ENCODE results near the gene CACNA2D3.

The CACNA2D3 gene

DNA sequence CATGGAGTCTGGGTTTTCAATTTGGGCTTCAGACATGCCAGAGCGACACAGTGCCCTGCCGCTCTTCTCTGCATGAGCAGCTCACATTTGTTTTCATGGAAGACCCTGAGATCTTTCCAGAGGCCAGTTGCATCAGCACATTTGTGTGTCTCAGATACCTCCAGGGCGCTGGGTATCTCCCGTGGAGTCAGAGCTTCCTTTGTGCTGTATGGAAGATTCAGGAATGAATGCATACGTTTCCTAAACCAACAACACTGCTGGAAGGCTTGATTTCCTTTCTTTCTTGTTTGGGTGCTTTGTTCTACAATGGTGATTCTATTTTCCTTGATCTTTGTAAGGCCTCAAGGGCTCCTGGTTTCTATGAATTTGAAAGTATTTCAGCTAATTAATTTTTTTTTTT lies 106.5 kb downstream of the CACNA2D3 start:
- Histone ChIP-seq H3K9me3 (ENCODE audit: insufficient read depth, low read length) (no peaks in the 10 kb centered on the region), H3K27ac (ENCODE audit: low read depth, low read length) (no peak overlapping the region), H3K79me2 (ENCODE audit: insufficient read depth, low read length) (no peaks in the 10 kb centered on the region), H3K9ac (ENCODE audit: low read length) (no peak overlapping the region), H3K4me3 (ENCODE audit: insufficient read depth, low read length, poor library complexity, severe bottlenecking) (no peak overlapping the region), H3K9me2 (replicated peaks; ENCODE audit: insufficient read depth, low read length) (no peaks in the 10 kb centered on the region), H3K27me3 (ENCODE audit: low read length) (no peaks in the 10 kb centered on the region), H4K20me1 (ENCODE audit: low read depth, low read length) (no peaks in the 10 kb centered on the region), H3K36me3 (ENCODE audit: low read length) (no peaks in the 10 kb centered on the region), H2AFZ (ENCODE audit: low read depth, low read length, severe bottlenecking) (no peak overlapping the region), H3F3A (ENCODE audit: insufficient read depth) (no peaks in the 10 kb centered on the region), H3K4me2 (ENCODE audit: low read depth, low read length, poor library complexity, severe bottlenecking) (no peak overlapping the region)
- no peak for TF ChIP-seq EZH2phosphoT487 (conservative IDR thresholded peaks at IDR 0.05; ENCODE audit: low read length)
- TF ChIP-seq CTCF (IDR thresholded peaks at IDR 0.05; ENCODE audit: insufficient read depth, low read length, poor library complexity, severe bottlenecking) = no peak

DNA sequence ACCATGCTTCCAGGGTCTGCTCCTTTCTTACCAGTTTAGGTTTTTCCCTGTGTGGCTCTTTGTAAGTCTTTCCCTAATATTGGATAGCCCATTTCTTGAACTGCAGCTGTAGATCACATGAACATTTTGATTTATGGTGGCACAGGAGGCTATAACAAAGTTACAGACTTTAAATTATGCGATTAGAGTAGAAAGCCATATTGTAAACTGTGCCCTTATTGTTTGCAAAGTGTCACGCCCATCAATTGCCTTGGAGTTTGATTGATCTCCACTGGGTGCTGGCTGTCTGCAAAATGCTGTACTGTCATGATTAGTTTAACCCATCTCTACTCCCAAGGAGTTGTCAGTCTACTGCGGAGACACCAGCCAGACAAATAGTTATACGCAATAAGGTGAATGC lies 110.3 kb downstream of the CACNA2D3 start:
- no peak overlapping the region for H2AFZ ChIP-seq (ENCODE audit: low read depth, low read length, severe bottlenecking)
- no peak overlapping the region for H3K4me3 ChIP-seq (ENCODE audit: insufficient read depth, low read length, poor library complexity, severe bottlenecking)
- H3K4me2 ChIP-seq (ENCODE audit: low read depth, low read length, poor library complexity, severe bottlenecking) = no peak overlapping the region
- H3K27me3 ChIP-seq (ENCODE audit: low read length) = no peaks in the 10 kb centered on the region
- H3K27ac ChIP-seq (ENCODE audit: low read depth, low read length) = no peak overlapping the region
- H3K9me2 ChIP-seq (replicated peaks; ENCODE audit: insufficient read depth, low read length) = no peaks in the 10 kb centered on the region
- H3K9me3 ChIP-seq (ENCODE audit: insufficient read depth, low read length) = no peaks in the 10 kb centered on the region
- no peak overlapping the region for H3K9ac ChIP-seq (ENCODE audit: low read length)
- H4K20me1 ChIP-seq (ENCODE audit: low read depth, low read length) = no peaks in the 10 kb centered on the region
- no peaks in the 10 kb centered on the region for H3K79me2 ChIP-seq (ENCODE audit: insufficient read depth, low read length)
- TF ChIP-seq EZH2phosphoT487 (conservative IDR thresholded peaks at IDR 0.05; ENCODE audit: low read length) (no peak), CTCF (IDR thresholded peaks at IDR 0.05; ENCODE audit: insufficient read depth, low read length, poor library complexity, severe bottlenecking) (no peak)
- no peaks in the 10 kb centered on the region for H3F3A ChIP-seq (ENCODE audit: insufficient read depth)
- H3K36me3 ChIP-seq (ENCODE audit: low read length) = no peaks in the 10 kb centered on the region

DNA sequence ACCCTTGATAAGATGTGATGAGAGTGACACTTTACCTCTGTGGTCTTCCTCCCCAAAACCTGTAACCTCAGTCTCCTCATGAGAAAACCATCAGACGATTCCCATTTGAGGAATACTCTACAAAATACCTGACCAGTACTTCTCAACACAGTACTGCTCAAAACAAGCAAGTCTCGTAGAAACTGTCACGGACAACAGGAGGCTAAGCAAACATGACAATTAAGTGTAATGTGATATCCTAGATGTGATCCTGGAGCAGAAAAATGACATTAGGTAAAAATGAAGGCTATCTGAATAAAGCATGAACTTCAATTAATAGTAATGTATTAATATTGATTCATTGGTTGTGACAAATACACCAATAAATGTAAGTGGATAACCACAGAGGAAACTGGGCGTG lies 113.6 kb downstream of the CACNA2D3 start:
- Histone ChIP-seq H4K20me1 (ENCODE audit: low read depth, low read length) (no peaks in the 10 kb centered on the region), H3K4me2 (ENCODE audit: low read depth, low read length, poor library complexity, severe bottlenecking) (no peak overlapping the region), H3K79me2 (ENCODE audit: insufficient read depth, low read length) (no peaks in the 10 kb centered on the region), H3K4me3 (ENCODE audit: insufficient read depth, low read length, poor library complexity, severe bottlenecking) (no peak overlapping the region), H3K27ac (ENCODE audit: low read depth, low read length) (no peak overlapping the region), H3K27me3 (ENCODE audit: low read length) (no peaks in the 10 kb centered on the region), H3F3A (ENCODE audit: insufficient read depth) (no peaks in the 10 kb centered on the region), H3K9me2 (replicated peaks; ENCODE audit: insufficient read depth, low read length) (no peaks in the 10 kb centered on the region), H3K9ac (ENCODE audit: low read length) (no peak overlapping the region), H3K36me3 (ENCODE audit: low read length) (no peaks in the 10 kb centered on the region), H2AFZ (ENCODE audit: low read depth, low read length, severe bottlenecking) (no peak overlapping the region), H3K9me3 (ENCODE audit: insufficient read depth, low read length) (no peaks in the 10 kb centered on the region)
- TF ChIP-seq CTCF (IDR thresholded peaks at IDR 0.05; ENCODE audit: insufficient read depth, low read length, poor library complexity, severe bottlenecking) = no peak
- no peak for TF ChIP-seq EZH2phosphoT487 (conservative IDR thresholded peaks at IDR 0.05; ENCODE audit: low read length)

- TF ChIP-seq CTCF (IDR thresholded peaks at IDR 0.05; ENCODE audit: insufficient read depth, low read length, poor library complexity, severe bottlenecking) (no peak), EZH2phosphoT487 (conservative IDR thresholded peaks at IDR 0.05; ENCODE audit: low read length) (no peak)
- no peak overlapping the region for H2AFZ ChIP-seq (ENCODE audit: low read depth, low read length, severe bottlenecking)
- H3K9me3 ChIP-seq (ENCODE audit: insufficient read depth, low read length) = no peaks in the 10 kb centered on the region
- H3K79me2 ChIP-seq (ENCODE audit: insufficient read depth, low read length) = no peaks in the 10 kb centered on the region
- H3K36me3 ChIP-seq (ENCODE audit: low read length) = no peaks in the 10 kb centered on the region
- no peak overlapping the region for H3K9ac ChIP-seq (ENCODE audit: low read length)
- H3K27me3 ChIP-seq (ENCODE audit: low read length) = no peaks in the 10 kb centered on the region
- no peak overlapping the region for H3K4me3 ChIP-seq (ENCODE audit: insufficient read depth, low read length, poor library complexity, severe bottlenecking)
- no peaks in the 10 kb centered on the region for H3F3A ChIP-seq (ENCODE audit: insufficient read depth)
- no peak overlapping the region for H3K4me2 ChIP-seq (ENCODE audit: low read depth, low read length, poor library complexity, severe bottlenecking)
- no peak overlapping the region for H3K27ac ChIP-seq (ENCODE audit: low read depth, low read length)
- no peaks in the 10 kb centered on the region for H3K9me2 ChIP-seq (replicated peaks; ENCODE audit: insufficient read depth, low read length)
- no peaks in the 10 kb centered on the region for H4K20me1 ChIP-seq (ENCODE audit: low read depth, low read length)
Observed at GRCh38 chr3:54237109-54237508, 114.8 kb downstream of the CACNA2D3 start.

Data from SU-DHL-6 (cell line).